ENCODE measurements around the gene RHOT1.
"Not testable (repeated sequence)": the region's sequence is repeated elsewhere in the genome, so short reads cannot be mapped to it uniquely, and the experiment has no call there.

The RHOT1 gene

GRCh38 chr17:32259586-32259985, 117.3 kb downstream of the RHOT1 start:
- H3K4me3 ChIP-seq (ENCODE audit: low read length in 2 of 2) = no peak overlapping the region
- H3K36me3 ChIP-seq (ENCODE audit: control insufficient read depth in 2 of 2, insufficient read depth in 2 of 2, low read length in 2 of 2) = no peaks in the 10 kb centered on the region
- H3K9ac ChIP-seq (ENCODE audit: low read length in 2 of 2) = no peak overlapping the region
- no peaks in the 10 kb centered on the region for H3K9me3 ChIP-seq (ENCODE audit: control insufficient read depth in 2 of 2, low read length in 2 of 2)
- H3K27me3 ChIP-seq (ENCODE audit: control insufficient read depth in 1 of 2, insufficient read depth in 2 of 2, low read length in 2 of 2) = peaks cover 0 to 2% of the 10 kb centered on the region in 2 donors
- peaks cover 13% of the 10 kb centered on the region for H3K4me1 ChIP-seq (ENCODE audit: control insufficient read depth, insufficient read depth, low read length)
- no peak overlapping the region for H3K27ac ChIP-seq (ENCODE audit: low read length)

GRCh38 chr17:32261417-32261736, 119.1 kb downstream of the RHOT1 start:
- Histone ChIP-seq H3K36me3 (ENCODE audit: control insufficient read depth in 2 of 2, insufficient read depth in 2 of 2, low read length in 2 of 2) (no peaks in the 10 kb centered on the region), H3K27me3 (ENCODE audit: control insufficient read depth in 1 of 2, insufficient read depth in 2 of 2, low read length in 2 of 2) (peaks cover 0 to 2% of the 10 kb centered on the region in 2 donors), H3K4me1 (ENCODE audit: control insufficient read depth, insufficient read depth, low read length) (peaks cover 17% of the 10 kb centered on the region), H3K9me3 (ENCODE audit: control insufficient read depth in 2 of 2, low read length in 2 of 2) (no peaks in the 10 kb centered on the region), H3K4me3 (ENCODE audit: low read length in 2 of 2) (no peak overlapping the region), H3K9ac (ENCODE audit: low read length in 2 of 2) (no peak overlapping the region), H3K27ac (ENCODE audit: low read length) (no peak overlapping the region)

- Histone ChIP-seq H3K4me3 (ENCODE audit: low read length in 2 of 2) (no peak overlapping the region), H3K4me1 (ENCODE audit: control insufficient read depth, insufficient read depth, low read length) (peaks cover 18% of the 10 kb centered on the region), H3K27ac (ENCODE audit: low read length) (no peak overlapping the region), H3K9me3 (ENCODE audit: control insufficient read depth in 2 of 2, low read length in 2 of 2) (no peaks in the 10 kb centered on the region), H3K36me3 (ENCODE audit: control insufficient read depth in 2 of 2, insufficient read depth in 2 of 2, low read length in 2 of 2) (no peaks in the 10 kb centered on the region), H3K27me3 (ENCODE audit: control insufficient read depth in 1 of 2, insufficient read depth in 2 of 2, low read length in 2 of 2) (peaks cover 3 to 4% of the 10 kb centered on the region in 2 donors), H3K9ac (ENCODE audit: low read length in 2 of 2) (no peak overlapping the region)
Measured at GRCh38 chr17:32261936-32262510, 119.7 kb downstream of the RHOT1 start.

GRCh38 chr17:32263515-32263914, 121.2 kb downstream of the RHOT1 start:
- not testable (repeated sequence) for H3K36me3 ChIP-seq (ENCODE audit: control insufficient read depth in 2 of 2, insufficient read depth in 2 of 2, low read length in 2 of 2); H3K4me3 ChIP-seq (ENCODE audit: low read length in 2 of 2); H3K9ac ChIP-seq (ENCODE audit: low read length in 2 of 2); H3K9me3 ChIP-seq (ENCODE audit: control insufficient read depth in 2 of 2, low read length in 2 of 2); H3K27ac ChIP-seq (ENCODE audit: low read length)
- Histone ChIP-seq H3K27me3 (ENCODE audit: control insufficient read depth in 1 of 2, insufficient read depth in 2 of 2, low read length in 2 of 2) (peaks cover 8 to 14% of the 10 kb centered on the region in 2 donors), H3K4me1 (ENCODE audit: control insufficient read depth, insufficient read depth, low read length) (peaks cover 18% of the 10 kb centered on the region)

- H3K4me1 ChIP-seq (ENCODE audit: control insufficient read depth, insufficient read depth, low read length) = peaks cover 18% of the 10 kb centered on the region
- peaks cover 12 to 19% of the 10 kb centered on the region in 2 donors for H3K27me3 ChIP-seq (ENCODE audit: control insufficient read depth in 1 of 2, insufficient read depth in 2 of 2, low read length in 2 of 2)
- no peaks in the 10 kb centered on the region for H3K9me3 ChIP-seq (ENCODE audit: control insufficient read depth in 2 of 2, low read length in 2 of 2)
- H3K4me3 ChIP-seq (ENCODE audit: low read length in 2 of 2) = no peak overlapping the region
- H3K36me3 ChIP-seq (ENCODE audit: control insufficient read depth in 2 of 2, insufficient read depth in 2 of 2, low read length in 2 of 2) = no peaks in the 10 kb centered on the region
- H3K9ac ChIP-seq (ENCODE audit: low read length in 2 of 2) = no peak overlapping the region
- no peak overlapping the region for H3K27ac ChIP-seq (ENCODE audit: low read length)
Measured at GRCh38 chr17:32264140-32264799, 122.0 kb downstream of the RHOT1 start.

GRCh38 chr17:32264823-32265191, 122.5 kb downstream of the RHOT1 start:
- no peak overlapping the region for H3K27ac ChIP-seq (ENCODE audit: low read length)
- no peaks in the 10 kb centered on the region for H3K36me3 ChIP-seq (ENCODE audit: control insufficient read depth in 2 of 2, insufficient read depth in 2 of 2, low read length in 2 of 2)
- H3K27me3 ChIP-seq (ENCODE audit: control insufficient read depth in 1 of 2, insufficient read depth in 2 of 2, low read length in 2 of 2) = peaks cover 12 to 20% of the 10 kb centered on the region in 2 donors
- peak overlapping the region; percentile 51 to 69 for H3K4me3 ChIP-seq (ENCODE audit: low read length in 2 of 2)
- H3K4me1 ChIP-seq (ENCODE audit: control insufficient read depth, insufficient read depth, low read length) = peaks cover 17% of the 10 kb centered on the region
- no peaks in the 10 kb centered on the region for H3K9me3 ChIP-seq (ENCODE audit: control insufficient read depth in 2 of 2, low read length in 2 of 2)
- peak overlapping the region in 1 of 2 donors; percentile 64 for H3K9ac ChIP-seq (ENCODE audit: low read length in 2 of 2)

GRCh38 chr17:32265192-32265923, 123.1 kb downstream of the RHOT1 start, which contains the start of gene RHBDL3:
Gene RHBDL3, plus strand, starts transcription at chr17:32265832. Its CDS starts 358 bp downstream, at chr17:32266190.
- Histone ChIP-seq H3K9me3 (ENCODE audit: control insufficient read depth in 2 of 2, low read length in 2 of 2) (no peaks in the 10 kb centered on the region), H3K36me3 (ENCODE audit: control insufficient read depth in 2 of 2, insufficient read depth in 2 of 2, low read length in 2 of 2) (no peaks in the 10 kb centered on the region), H3K9ac (ENCODE audit: low read length in 2 of 2) (peak within 1 kb of the TSS; percentile 64), H3K27ac (ENCODE audit: low read length) (no peak within 1 kb of the TSS), H3K27me3 (ENCODE audit: control insufficient read depth in 1 of 2, insufficient read depth in 2 of 2, low read length in 2 of 2) (peaks cover 14 to 23% of the 10 kb centered on the region in 2 donors), H3K4me1 (ENCODE audit: control insufficient read depth, insufficient read depth, low read length) (peaks cover 17% of the 10 kb centered on the region), H3K4me3 (ENCODE audit: low read length in 2 of 2) (peak within 1 kb of the TSS; percentile 55 to 74)

GRCh38 chr17:32266051-32266388, 123.7 kb downstream of the RHOT1 start:
- H3K9ac ChIP-seq (ENCODE audit: low read length in 2 of 2) = peak overlapping the region in 1 of 2 donors; percentile 22
- H3K9me3 ChIP-seq (ENCODE audit: control insufficient read depth in 2 of 2, low read length in 2 of 2) = no peaks in the 10 kb centered on the region
- H3K27ac ChIP-seq (ENCODE audit: low read length) = no peak overlapping the region
- no peaks in the 10 kb centered on the region for H3K36me3 ChIP-seq (ENCODE audit: control insufficient read depth in 2 of 2, insufficient read depth in 2 of 2, low read length in 2 of 2)
- peak overlapping the region; percentile 55 to 74 for H3K4me3 ChIP-seq (ENCODE audit: low read length in 2 of 2)
- H3K4me1 ChIP-seq (ENCODE audit: control insufficient read depth, insufficient read depth, low read length) = peaks cover 17% of the 10 kb centered on the region
- peaks cover 17 to 26% of the 10 kb centered on the region in 2 donors for H3K27me3 ChIP-seq (ENCODE audit: control insufficient read depth in 1 of 2, insufficient read depth in 2 of 2, low read length in 2 of 2)

- peaks cover 17 to 26% of the 10 kb centered on the region in 2 donors for H3K27me3 ChIP-seq (ENCODE audit: control insufficient read depth in 1 of 2, insufficient read depth in 2 of 2, low read length in 2 of 2)
Measured at GRCh38 chr17:32266389-32267301, 124.3 kb downstream of the RHOT1 start.

GRCh38 chr17:32267690-32268205, 125.4 kb downstream of the RHOT1 start:
- no peaks in the 10 kb centered on the region for H3K9me3 ChIP-seq (ENCODE audit: control insufficient read depth in 2 of 2, low read length in 2 of 2)
- H3K36me3 ChIP-seq (ENCODE audit: control insufficient read depth in 2 of 2, insufficient read depth in 2 of 2, low read length in 2 of 2) = no peaks in the 10 kb centered on the region
- peaks cover 17 to 26% of the 10 kb centered on the region in 2 donors for H3K27me3 ChIP-seq (ENCODE audit: control insufficient read depth in 1 of 2, insufficient read depth in 2 of 2, low read length in 2 of 2)
- H3K4me1 ChIP-seq (ENCODE audit: control insufficient read depth, insufficient read depth, low read length) = peaks cover 17% of the 10 kb centered on the region
- no peak overlapping the region for H3K27ac ChIP-seq (ENCODE audit: low read length)
- no peak overlapping the region for H3K4me3 ChIP-seq (ENCODE audit: low read length in 2 of 2)
- H3K9ac ChIP-seq (ENCODE audit: low read length in 2 of 2) = no peak overlapping the region

More at GRCh38 chr17:32266389-32267301, 124.3 kb downstream of the RHOT1 start:
- peak overlapping the region in 1 of 2 donors; percentile 22 for H3K9ac ChIP-seq (ENCODE audit: low read length in 2 of 2)
- no peaks in the 10 kb centered on the region for H3K9me3 ChIP-seq (ENCODE audit: control insufficient read depth in 2 of 2, low read length in 2 of 2)
- H3K4me3 ChIP-seq (ENCODE audit: low read length in 2 of 2) = peak overlapping the region; percentile 55 to 74
- H3K27ac ChIP-seq (ENCODE audit: low read length) = no peak overlapping the region
- peaks cover 17% of the 10 kb centered on the region for H3K4me1 ChIP-seq (ENCODE audit: control insufficient read depth, insufficient read depth, low read length)
- no peaks in the 10 kb centered on the region for H3K36me3 ChIP-seq (ENCODE audit: control insufficient read depth in 2 of 2, insufficient read depth in 2 of 2, low read length in 2 of 2)

Data from stomach smooth muscle (tissue), 2 donors.